NCI-H2196 treated with DMSO at 0.1 percent for 48 hours (cell line): ENCODE measurements around the gene ABCD1.
A peak's percentile ranks its signal among the peaks of the same experiment; 100 is the strongest.
"Not testable (repeated sequence)": the region's sequence is repeated elsewhere in the genome, so short reads cannot be mapped to it uniquely, and the experiment has no call there.

Experiments used
- DNase-seq: peaks from one replicate; lab custom pipeline; 2025; ENCODE audit not compliant: unreplicated experiment; lab: John Stamatoyannopoulos, UW

ABCD1 gene

DNA sequence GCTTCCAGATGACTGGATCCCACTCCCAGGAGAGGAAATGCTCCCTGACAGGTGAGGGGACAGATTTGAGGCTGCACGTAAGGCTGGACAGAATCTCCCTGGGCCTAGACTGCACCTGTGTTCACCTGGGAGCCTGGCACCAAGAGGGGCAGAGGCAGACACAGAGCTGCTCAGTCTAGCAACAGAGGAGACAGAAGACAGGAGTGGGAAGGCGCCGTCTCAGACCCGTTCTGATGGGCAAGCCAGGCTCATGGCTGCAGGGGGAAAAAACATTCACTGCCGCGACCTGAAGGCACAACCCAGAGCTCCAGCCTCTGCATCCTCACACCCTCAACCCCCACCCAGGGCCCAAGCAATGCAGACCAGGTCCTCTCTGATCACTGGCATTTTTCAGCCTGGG is 17.2 kb upstream of the ABCD1 start:
- no peak for DNase-seq

DNA sequence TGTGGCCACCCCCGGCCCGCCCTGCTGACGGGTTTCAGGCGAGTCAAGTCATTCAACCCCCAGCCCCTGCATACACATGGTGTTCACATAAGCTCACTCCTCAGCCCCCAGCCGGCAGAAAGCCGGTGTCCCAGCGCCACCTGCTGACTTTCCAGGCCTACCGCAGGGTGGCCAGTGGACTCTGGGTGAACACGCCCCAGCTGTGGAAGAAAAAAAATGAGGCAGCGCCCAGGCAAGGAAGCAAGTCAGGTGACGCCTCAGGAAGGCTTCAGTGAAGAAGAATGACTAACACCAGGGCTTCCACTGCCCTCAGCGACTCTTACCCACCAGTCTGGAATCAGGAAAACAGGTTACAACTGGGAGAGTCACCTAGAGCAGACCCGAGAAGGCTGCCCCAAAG is 16.2 kb upstream of the ABCD1 start:
- DNase-seq = peak; percentile 3

DNA sequence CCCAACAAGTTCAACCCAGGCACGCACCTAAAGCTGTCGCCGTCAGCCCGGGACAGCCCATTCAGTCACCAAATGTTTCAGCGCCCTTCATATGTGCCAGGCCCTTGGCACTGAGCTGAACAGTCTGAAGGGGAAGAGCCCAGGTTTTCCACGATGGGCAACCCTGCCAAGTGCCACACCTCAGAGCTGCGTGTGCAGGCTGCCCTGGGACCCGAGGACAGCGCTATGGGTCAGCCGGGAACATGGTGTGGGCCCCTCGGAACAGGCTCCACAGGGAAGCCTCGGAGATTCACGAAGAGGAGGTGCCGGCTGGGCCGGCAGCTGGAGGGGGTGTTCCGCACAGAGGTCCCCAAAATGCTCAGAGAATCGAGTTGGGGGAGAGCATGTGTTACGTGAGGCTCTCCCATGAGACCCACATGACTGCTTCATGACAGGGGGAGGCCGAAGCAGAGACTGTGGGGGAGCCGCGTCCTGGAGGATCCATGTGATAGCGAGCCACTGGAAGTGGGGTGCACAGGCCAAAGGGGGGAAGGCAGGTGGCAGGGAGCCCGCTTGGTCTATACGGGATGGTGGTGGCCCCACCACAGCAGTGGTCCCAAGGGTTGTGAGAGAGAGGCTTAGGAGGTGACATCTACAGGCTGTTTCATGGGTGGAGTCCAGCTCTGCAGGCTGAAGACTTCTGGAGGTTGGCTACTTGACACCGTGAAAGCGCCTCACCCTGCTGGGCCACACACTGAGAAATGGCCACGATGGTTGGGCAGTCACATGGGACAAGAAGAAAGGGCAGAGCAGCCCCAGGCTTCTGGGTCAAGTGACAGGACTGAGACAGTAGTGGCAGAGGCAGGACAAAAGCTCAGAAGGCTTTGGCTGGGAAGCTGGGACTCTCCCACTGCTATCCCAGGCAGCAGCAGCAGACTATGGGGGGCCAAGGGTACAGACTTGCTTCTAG is 14.7 kb upstream of the ABCD1 start:
- DNase-seq = no peak

DNA sequence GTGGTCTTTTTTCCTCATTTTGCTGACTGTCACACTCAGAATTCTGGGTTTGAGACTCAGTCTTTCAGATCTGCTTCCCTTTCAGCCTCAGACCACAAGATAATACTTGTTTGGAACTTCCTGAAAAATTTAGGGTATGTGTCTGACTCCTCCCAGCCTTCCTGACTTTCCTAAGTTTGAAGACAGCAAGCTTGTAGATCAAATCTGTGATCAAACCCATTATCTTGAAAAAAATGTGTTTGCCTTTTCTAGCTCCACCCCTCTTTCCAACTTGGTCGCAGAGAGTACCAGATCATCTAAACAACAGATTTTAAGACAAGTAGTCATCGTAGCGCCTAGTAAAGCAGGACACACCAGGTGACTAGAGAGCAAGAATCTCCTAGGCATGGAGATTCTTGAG is 10.4 kb upstream of the ABCD1 start:
- no peak for DNase-seq

DNA sequence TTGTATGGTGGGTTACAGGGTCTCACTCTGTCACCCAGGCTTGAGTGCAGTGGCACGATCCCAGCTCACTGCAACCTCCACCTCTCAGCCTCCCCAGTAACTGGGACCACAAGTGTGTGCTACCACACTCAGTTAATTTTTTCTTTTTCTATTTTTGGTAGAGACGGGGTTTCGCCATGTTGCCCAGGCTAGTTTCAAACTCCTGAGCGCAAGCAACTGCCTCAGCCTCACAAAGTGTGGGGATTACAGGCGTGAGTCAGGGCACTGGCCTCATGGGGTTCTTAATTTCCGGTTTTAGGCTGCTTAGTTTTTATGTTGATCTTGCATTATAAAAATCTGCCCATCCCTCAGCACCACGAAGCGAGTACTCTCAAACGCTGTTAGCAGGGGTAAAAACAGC is 7.2 kb upstream of the ABCD1 start:
- no peak for DNase-seq

DNA sequence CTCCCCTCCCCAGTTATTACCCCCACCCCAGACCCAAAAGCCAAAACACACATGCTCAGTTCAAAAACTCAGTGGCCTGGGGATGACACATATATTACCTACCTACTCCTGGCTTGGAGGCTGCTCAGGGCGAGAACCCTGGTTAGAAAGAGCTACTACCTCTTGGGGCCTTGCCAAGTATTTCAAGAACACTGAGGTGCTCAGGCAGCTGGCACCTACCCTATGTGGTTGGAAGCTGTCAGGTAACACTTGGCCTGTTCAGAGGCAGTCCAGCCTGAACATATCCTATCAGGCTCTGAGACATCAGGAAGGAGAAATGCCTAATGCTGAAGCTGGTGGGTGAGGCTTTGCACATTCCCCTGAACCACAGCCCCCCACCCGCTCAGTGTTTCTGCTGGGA is 5.4 kb upstream of the ABCD1 start:
- DNase-seq = no peak

DNA sequence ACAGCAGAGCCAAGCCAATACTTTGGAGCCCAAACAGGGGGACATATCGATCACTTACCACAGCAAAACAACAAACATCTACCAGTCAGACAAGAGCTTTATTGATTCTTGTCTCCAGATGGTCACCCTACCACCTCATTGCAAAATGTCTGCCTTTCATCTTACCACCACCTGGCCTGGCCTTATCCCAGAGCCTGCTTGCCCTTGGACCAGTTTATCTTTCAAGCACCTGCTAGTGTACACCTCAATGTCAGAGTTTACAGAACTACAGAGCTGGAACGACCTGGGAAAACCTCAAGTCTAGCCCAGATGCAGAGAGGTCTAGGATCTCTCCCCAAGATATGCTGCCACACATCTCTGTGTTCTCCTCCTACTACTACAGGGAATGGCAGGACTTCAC is 5.0 kb upstream of the ABCD1 start:
- no peak for DNase-seq

DNA sequence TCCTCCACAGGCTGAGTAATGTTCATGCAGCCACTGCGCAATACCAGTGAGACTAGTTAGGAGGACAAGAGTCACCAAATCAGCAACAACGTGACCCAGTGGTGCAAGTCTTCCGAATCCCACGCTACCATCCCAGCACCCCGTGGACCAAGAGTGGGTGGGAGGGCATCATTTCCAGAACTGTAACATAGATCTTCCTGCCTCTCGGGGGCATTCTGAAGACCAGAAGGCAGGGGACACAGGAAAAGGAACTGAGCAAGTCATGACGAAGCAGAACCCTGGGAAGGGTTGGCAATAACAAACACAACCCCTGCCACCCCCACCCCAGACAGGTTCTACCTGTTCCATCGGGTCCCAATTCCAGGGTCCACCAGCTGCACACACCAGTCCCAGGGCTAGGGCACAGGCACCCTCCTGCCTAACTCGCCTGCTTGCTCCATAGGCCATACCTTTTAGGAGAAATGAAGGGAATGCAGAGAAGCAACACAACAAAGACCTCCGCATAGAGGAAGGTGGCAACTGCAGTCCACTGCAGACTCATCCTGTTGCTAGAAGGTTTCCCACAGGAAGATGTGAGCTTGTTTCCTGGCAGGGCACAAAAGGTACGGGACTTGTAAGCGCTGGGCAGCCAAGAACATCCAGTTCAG is 1.8 kb upstream of the ABCD1 start:
- no peak for DNase-seq

DNA sequence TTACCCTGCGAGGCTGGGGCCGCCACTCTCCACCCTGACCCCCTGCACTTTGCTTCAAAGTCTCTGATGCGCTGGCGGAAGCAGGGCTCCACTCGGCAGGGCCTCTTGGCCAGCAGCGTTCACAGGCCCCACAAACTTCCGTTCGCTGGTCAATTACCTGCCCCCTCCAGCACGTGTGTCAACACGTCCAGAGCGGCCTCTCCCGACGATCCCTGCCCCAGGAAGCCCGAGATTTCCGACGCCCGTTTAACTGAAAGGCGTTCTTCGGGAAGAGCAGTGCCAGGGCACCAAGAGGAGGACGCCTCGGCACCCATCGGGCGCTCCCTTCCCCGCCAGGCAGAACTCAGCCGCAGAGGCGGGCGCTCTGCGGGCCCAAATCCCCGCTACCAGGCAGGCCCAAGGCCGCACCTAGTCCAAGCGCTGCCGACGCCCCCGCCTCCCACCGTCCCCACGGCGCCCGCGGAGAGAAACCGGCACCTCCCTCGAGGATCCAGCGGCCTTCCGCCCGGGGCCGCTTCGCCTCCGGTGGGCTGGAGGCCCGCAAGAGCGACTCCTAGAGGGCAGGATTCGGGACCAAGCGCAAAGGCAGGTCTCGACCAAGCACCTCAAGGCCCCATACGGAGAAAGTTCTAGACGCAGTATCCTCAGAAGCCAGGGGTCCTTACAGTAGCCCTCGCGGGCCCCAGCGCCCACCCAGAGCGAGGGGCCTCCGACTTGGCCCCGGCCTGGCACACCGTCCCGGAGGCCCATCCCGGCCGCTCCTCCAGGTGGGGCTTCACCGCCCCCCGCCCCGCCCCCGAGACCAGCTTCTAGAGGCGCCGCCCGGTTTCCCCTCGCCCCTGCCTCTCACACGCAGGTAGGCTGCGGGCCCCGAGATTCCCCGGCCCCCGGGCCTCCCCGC is 1.1 kb upstream of the ABCD1 start:
- peak; percentile 28 for DNase-seq

DNA sequence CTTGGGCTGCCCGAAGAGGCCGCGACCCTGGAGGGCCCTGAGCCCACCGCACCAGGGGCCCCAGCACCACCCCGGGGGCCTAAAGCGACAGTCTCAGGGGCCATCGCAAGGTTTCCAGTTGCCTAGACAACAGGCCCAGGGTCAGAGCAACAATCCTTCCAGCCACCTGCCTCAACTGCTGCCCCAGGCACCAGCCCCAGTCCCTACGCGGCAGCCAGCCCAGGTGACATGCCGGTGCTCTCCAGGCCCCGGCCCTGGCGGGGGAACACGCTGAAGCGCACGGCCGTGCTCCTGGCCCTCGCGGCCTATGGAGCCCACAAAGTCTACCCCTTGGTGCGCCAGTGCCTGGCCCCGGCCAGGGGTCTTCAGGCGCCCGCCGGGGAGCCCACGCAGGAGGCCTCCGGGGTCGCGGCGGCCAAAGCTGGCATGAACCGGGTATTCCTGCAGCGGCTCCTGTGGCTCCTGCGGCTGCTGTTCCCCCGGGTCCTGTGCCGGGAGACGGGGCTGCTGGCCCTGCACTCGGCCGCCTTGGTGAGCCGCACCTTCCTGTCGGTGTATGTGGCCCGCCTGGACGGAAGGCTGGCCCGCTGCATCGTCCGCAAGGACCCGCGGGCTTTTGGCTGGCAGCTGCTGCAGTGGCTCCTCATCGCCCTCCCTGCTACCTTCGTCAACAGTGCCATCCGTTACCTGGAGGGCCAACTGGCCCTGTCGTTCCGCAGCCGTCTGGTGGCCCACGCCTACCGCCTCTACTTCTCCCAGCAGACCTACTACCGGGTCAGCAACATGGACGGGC is 579 bp downstream of the ABCD1 start:
- DNase-seq = no peak

DNA sequence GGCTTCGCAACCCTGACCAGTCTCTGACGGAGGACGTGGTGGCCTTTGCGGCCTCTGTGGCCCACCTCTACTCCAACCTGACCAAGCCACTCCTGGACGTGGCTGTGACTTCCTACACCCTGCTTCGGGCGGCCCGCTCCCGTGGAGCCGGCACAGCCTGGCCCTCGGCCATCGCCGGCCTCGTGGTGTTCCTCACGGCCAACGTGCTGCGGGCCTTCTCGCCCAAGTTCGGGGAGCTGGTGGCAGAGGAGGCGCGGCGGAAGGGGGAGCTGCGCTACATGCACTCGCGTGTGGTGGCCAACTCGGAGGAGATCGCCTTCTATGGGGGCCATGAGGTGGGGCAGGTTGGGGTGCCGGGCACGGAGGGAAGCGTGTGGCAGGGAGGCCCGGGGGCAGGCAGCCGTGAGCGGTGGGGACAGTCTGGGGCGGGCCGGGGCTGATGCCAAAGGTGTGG is 1.2 kb downstream of the ABCD1 start:
- no peak for DNase-seq

DNA sequence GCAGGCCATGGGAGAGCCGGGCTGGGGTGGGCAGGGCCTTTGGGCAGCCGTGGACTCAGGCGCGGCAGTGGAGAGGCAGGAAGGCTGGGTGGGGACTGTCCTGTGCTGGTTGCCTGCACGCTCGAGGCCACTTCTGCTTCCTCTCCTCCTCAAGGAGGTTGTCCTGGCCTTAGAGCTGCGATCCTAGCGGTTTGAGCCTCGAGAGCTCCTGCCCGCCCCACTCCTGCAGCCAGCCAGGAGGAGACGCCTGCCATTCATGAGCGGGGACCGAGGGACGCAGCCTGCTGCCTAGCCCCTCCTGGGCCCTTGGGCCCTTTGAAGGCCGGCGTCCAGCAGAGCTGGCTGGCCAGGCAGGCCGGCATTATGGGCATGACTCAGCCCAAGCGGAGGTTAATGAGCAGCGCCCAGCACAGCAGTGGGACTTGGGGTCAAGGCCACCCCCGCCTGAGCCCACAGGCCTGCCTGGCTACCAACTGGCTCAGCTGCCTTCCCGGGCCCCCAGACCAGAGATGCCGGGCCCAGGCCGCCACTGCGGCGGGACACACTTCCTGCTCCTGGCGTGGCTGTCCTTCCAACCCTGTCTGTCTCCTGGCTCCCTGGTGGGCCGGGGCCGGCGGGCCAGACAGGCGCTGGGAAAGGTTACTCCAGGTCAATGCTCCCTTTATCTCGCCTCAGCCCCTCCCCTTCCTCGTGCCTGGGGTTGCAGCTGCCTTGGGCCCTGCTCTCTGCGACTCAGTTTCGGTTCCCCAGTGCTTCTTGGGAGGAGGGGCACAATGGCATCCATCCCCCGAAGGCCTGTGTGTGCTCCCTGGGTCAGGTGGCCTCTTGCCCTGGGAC is 1.8 kb downstream of the ABCD1 start:
- DNase-seq = peak; percentile 53

DNA sequence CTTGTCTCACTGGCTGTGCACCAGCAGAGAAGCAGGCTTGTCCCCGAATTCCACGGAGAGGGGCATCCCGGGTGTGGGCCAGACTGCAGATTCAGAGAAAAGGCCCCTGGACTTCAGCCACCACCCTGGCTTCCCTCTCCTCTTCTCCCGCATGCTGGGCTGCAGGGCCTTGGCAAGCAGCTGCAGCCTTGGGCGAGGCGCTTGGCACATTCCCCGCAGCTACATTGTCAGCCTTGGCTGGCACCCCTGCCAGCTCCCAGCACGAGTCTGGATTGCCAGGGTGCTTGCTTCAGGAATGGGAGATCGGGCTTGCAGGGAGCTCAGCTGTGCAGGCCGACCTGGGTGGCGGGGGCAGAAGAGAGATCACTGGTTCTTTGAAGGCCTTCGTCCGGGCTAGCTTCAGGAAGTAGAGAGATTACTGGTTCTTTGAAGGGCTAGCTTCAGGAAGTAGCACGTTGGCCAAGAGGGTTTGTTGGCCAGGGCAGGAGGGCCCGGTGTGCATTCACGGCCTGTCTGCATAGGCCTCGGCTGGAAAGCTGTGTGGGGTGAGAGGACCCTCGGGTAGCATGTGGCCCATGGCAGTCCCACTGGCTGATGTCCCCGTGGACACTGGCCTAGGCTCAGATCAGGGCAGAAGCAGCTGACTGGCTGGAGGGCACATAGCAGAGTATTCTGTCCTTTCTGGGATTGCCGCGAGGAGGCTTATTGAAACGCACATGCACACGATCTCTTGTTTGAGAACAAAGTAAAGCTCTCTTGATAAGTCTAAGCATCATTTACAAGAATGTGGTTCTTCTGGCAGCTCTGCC is 2.7 kb downstream of the ABCD1 start:
- peak; percentile 58 for DNase-seq

DNA sequence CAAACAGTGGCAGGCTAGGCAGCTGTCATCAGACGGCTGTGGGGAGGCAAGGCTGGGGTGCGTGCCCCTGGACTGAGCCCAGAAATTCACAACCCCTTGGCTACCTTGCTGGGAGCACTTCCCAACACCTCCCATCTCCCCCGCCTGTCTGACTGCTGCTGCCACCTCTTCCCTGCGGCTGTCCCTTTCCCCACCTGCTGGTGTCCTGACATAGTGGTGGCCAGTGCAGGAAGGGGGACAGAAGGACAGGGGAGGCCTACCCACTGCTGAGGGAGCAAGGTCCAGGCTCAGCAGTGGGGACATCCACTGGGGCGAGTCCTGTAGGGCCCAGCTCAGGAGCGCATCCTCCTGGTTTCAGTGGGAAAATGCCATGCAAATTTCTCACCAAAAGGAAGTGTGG is 3.4 kb downstream of the ABCD1 start:
- no peak for DNase-seq

DNA sequence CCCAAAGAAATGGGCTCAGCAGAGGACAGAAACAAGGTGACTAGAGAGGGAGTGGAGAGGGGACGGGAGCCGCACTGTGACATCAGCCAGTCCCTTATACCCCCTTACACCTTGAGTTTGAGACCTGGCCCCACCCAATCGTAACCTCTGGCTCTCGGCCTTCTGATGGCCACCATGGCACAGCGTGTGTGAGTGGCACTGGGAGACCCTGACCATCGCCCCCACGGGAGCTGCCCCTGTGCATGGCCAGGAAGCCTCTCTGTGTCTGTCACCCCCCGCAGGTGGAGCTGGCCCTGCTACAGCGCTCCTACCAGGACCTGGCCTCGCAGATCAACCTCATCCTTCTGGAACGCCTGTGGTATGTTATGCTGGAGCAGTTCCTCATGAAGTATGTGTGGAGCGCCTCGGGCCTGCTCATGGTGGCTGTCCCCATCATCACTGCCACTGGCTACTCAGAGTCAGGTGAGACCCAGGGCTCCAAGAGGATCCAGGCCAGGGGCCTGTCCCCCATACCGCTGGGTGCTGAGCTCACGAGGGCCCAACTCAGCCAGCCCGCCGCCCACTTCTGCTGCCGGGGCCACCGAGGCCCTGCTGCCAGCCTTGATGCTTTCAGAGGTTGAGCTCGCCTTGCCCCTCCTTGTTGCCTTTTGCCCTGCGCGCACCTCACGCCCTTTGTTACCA is 4.4 kb downstream of the ABCD1 start:
- DNase-seq = no peak

DNA sequence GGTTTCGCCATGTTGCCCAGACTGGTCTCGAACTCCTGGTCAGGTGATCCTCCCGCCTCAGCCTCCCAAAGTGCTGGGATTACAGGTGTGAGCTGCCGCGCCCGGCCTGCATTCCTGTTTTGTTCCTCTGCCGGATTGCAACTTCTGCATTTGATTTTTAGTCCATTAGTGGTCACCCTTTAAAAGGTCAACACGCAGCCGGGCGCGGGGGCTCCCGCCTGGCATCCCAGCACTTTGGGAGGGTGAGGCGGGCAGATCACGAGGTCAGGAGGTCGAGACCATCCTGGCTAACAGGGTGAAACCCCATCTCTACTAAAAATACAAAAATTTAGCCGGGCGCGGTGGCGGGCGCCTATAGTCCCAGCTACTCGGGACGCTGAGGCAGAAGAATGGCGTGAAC is 5.5 kb downstream of the ABCD1 start:
- not testable (repeated sequence) for DNase-seq

DNA sequence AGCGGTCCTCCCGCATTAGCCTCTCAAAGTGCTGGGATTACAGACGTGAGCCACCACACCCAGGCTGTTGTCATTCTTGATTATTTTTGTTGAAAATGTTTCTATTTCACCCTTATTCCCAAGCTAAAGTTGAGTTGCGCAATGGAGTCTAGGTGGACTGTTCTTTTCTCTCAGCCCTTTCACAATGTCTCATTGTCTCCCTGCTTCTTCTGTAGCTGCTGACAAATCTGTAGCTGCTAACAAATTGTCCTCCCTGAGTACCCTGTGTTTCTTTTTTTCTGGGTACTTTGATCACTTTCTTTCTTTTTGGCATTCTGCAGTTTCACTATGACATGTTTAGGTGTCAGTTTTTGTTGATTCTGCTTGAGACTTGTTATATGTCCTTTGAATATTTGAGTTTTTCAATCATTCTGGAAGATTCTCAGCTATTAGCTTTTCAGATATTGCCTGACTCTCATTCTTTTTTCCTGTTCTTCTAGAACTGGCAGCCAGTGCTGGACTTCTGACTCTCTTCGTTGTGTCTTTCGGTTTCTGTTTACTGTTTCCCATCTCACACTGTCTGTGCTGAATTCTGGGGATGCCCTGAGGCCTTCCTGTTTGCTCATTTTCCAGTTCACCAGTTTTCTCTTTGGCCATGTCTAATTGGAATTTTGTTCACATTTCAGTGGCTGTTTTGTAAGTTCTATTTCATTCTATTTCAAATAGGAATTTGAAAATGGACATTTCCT is 6.6 kb downstream of the ABCD1 start:
- no peak for DNase-seq

DNA sequence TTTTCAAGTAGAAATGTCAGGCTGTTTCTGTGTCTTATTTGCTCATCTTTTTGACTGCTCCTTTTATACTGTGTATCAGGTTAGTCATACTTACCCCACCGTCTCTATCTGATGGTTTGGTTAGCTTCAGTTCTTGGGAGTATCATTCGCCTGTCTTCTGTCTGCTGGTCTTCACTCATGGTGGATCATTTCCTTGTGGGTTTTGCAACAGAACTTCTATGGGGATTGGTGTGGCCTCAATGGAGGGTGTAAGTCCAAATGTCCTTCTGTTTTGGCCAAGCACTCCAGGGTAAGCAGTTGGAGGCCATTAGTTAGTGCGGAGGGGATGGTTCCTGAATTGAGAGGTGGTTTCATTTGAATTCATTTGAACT is 7.2 kb downstream of the ABCD1 start:
- no peak for DNase-seq
